ENCODE results near the gene ATP2C2.
"Not testable (repeated sequence)": the region's sequence is repeated elsewhere in the genome, so short reads cannot be mapped to it uniquely, and the experiment has no call there.

Gene ATP2C2

DNA sequence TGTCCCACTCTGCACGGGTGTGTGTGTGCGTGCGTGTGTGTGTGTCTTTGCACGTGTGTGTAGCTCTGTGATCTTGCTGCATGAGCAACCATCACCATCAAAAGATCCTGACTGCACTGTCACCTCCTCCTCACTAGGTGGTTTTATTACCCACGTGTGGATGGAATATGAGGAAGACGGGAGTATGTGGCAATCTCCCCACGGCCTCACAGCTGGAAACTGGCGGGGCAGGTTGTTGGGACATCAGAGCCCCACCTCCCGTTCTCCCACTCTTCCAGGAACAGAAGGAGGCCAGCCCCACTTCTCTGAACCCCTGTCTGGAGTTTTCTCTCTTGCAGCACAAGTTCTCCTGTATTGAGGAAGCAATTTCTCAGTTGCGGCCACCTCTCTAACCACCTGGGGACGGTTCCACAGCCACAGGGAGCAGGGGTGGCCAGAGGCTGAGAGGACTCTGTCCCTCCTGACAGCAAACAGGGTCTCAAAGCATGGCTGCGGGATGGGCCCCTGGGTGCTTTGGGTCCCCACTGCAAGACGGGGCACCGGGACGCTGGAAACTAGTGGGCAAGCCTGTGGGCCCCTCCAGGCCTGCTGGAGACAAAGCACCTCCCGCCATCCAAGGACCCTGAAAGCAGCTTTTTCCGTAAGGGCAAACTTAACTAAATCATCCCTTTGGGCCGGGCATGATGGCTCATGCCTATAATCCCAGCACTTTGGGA is 27.9 kb upstream of the ATP2C2 start:
- Histone ChIP-seq H3K4me3 (ENCODE audit: low read depth in 1 of 2, low read length in 2 of 2) (no peak overlapping the region), H3K9ac (ENCODE audit: low read depth in 1 of 2, low read length in 2 of 2) (no peak overlapping the region), H3K9me3 (ENCODE audit: control insufficient read depth in 1 of 2, low read length in 2 of 2) (peaks cover 2 to 4% of the 10 kb centered on the region in 2 donors), H3K27ac (ENCODE audit: low read depth, low read length) (no peak overlapping the region), H3K27me3 (ENCODE audit: control insufficient read depth in 1 of 2, insufficient read depth in 2 of 2, low read length in 2 of 2) (no peaks in the 10 kb centered on the region), H3K36me3 (ENCODE audit: control insufficient read depth in 1 of 2, insufficient read depth in 2 of 2, low read length in 2 of 2) (no peaks in the 10 kb centered on the region), H3K4me1 (ENCODE audit: control insufficient read depth in 1 of 2, insufficient read depth in 2 of 2, low read length in 2 of 2) (peaks cover 22% of the 10 kb centered on the region in 2 donors)

DNA sequence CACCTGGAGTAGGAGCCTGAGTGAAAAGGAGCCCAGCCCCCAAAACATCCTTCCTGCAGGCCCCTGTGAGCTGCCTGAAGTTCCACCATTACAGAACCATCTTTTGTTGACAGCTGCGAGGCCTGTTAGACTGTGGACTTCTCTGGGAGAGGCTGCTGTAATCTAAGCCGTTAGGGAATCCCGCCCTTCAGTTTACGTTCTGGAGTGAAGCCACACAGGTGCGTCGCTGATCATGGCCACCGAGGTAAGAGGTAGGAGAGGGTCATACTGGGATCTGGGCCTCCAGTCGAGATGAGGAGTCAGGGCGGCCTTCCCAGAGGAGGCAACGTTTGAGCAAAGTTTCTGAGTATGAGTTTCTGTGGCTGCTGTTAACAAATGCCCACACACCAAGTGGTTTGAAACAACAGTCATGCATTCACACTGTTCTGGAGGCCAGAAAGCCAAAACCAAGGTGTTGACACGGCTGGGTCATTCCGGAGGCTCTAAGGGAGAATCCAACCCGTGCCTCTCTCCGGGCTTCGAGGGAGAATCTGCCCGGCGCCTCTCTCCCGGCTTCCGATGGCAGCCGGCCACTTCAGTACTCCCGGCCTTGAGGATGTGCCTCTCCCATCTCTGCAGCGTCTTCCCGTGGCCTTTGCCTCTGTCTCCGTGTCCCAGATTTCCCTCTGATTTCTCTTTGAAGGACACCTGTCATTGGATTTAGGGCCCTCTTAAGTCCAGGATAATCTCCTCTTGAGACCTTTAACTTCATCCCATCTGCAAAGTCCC is 26.6 kb upstream of the ATP2C2 start:
- peaks cover 2 to 4% of the 10 kb centered on the region in 2 donors for H3K9me3 ChIP-seq (ENCODE audit: control insufficient read depth in 1 of 2, low read length in 2 of 2)
- H3K27me3 ChIP-seq (ENCODE audit: control insufficient read depth in 1 of 2, insufficient read depth in 2 of 2, low read length in 2 of 2), result no peaks in the 10 kb centered on the region
- peak overlapping the region; percentile 20 to 30 for H3K9ac ChIP-seq (ENCODE audit: low read depth in 1 of 2, low read length in 2 of 2)
- peak overlapping the region; percentile 12 to 35 for H3K4me3 ChIP-seq (ENCODE audit: low read depth in 1 of 2, low read length in 2 of 2)
- H3K27ac ChIP-seq (ENCODE audit: low read depth, low read length), result no peak overlapping the region
- no peaks in the 10 kb centered on the region for H3K36me3 ChIP-seq (ENCODE audit: control insufficient read depth in 1 of 2, insufficient read depth in 2 of 2, low read length in 2 of 2)
- H3K4me1 ChIP-seq (ENCODE audit: control insufficient read depth in 1 of 2, insufficient read depth in 2 of 2, low read length in 2 of 2), result peaks cover 22% of the 10 kb centered on the region in 2 donors

DNA sequence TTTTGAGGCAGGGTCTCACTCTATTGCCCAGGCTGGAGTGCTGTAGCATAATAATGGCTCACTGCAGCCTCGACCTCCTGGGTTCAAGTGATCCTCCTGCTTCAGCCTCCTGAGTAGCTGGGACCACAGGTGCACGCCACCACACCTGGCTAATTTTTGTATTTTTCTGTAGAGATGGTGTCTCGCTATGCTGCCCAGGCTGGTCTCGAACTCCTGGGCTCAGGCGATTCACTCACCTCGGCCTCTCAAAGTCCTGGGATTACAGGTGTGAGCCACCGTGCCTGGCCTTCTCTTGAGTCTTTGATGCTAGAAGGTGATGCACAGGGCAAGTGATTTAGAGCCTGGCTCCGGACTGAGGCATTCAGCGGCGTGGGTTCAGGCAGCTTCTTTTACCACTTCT is 24.5 kb upstream of the ATP2C2 start:
- H3K9ac ChIP-seq (ENCODE audit: low read depth in 1 of 2, low read length in 2 of 2); H3K9me3 ChIP-seq (ENCODE audit: control insufficient read depth in 1 of 2, low read length in 2 of 2); H3K4me3 ChIP-seq (ENCODE audit: low read depth in 1 of 2, low read length in 2 of 2); H3K27ac ChIP-seq (ENCODE audit: low read depth, low read length); H3K36me3 ChIP-seq (ENCODE audit: control insufficient read depth in 1 of 2, insufficient read depth in 2 of 2, low read length in 2 of 2); H3K27me3 ChIP-seq (ENCODE audit: control insufficient read depth in 1 of 2, insufficient read depth in 2 of 2, low read length in 2 of 2): not testable (repeated sequence)
- H3K4me1 ChIP-seq (ENCODE audit: control insufficient read depth in 1 of 2, insufficient read depth in 2 of 2, low read length in 2 of 2), result peaks cover 22% of the 10 kb centered on the region in 2 donors

DNA sequence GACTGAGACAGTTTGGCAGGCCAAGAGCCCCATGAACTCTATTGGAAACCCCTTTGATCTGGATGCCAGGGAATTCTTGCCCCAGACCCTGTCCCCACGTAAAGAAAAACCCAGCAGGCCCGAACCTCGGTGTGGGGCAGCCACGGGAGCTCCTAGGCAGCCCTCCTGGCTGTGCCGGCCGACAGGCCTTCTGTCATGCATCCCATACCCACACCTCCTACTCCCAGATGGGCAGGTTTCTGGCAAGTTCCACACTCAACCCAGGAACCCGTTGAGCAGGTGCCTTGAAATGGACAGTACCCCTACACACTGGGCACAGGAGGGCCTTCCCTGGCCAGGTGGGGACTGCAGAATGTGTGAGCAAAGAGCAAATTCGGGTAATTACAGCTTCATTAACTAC is 23.6 kb upstream of the ATP2C2 start:
- Histone ChIP-seq H3K27me3 (ENCODE audit: control insufficient read depth in 1 of 2, insufficient read depth in 2 of 2, low read length in 2 of 2) (no peaks in the 10 kb centered on the region), H3K9ac (ENCODE audit: low read depth in 1 of 2, low read length in 2 of 2) (no peak overlapping the region), H3K4me1 (ENCODE audit: control insufficient read depth in 1 of 2, insufficient read depth in 2 of 2, low read length in 2 of 2) (peaks cover 26 to 32% of the 10 kb centered on the region in 2 donors), H3K4me3 (ENCODE audit: low read depth in 1 of 2, low read length in 2 of 2) (no peak overlapping the region), H3K27ac (ENCODE audit: low read depth, low read length) (no peak overlapping the region), H3K9me3 (ENCODE audit: control insufficient read depth in 1 of 2, low read length in 2 of 2) (no peaks in the 10 kb centered on the region), H3K36me3 (ENCODE audit: control insufficient read depth in 1 of 2, insufficient read depth in 2 of 2, low read length in 2 of 2) (no peaks in the 10 kb centered on the region)

DNA sequence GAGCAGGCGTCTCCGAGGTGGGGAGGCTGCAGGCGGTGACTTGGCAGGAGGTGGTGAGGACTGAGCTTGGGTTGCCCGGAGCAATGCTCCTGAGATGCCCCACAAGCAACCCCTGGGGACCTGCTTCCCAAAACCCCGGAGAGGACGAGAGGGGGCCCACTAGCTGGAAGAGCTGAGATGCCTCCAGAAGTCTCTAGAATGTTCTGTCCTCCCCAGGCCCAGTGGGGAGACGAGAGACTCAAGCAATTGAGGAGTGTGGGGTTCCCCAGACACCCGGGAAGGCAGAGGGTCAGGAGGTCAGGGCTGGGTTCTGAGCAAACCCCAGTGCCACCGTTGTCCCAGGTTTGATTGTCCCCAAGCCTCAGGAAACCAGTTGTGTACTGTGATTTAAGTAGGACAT is 21.2 kb upstream of the ATP2C2 start:
- Histone ChIP-seq H3K27ac (ENCODE audit: low read depth, low read length) (no peak overlapping the region), H3K27me3 (ENCODE audit: control insufficient read depth in 1 of 2, insufficient read depth in 2 of 2, low read length in 2 of 2) (no peaks in the 10 kb centered on the region), H3K36me3 (ENCODE audit: control insufficient read depth in 1 of 2, insufficient read depth in 2 of 2, low read length in 2 of 2) (no peaks in the 10 kb centered on the region), H3K4me3 (ENCODE audit: low read depth in 1 of 2, low read length in 2 of 2) (no peak overlapping the region), H3K9ac (ENCODE audit: low read depth in 1 of 2, low read length in 2 of 2) (no peak overlapping the region), H3K9me3 (ENCODE audit: control insufficient read depth in 1 of 2, low read length in 2 of 2) (no peaks in the 10 kb centered on the region), H3K4me1 (ENCODE audit: control insufficient read depth in 1 of 2, insufficient read depth in 2 of 2, low read length in 2 of 2) (peaks cover 20 to 30% of the 10 kb centered on the region in 2 donors)

DNA sequence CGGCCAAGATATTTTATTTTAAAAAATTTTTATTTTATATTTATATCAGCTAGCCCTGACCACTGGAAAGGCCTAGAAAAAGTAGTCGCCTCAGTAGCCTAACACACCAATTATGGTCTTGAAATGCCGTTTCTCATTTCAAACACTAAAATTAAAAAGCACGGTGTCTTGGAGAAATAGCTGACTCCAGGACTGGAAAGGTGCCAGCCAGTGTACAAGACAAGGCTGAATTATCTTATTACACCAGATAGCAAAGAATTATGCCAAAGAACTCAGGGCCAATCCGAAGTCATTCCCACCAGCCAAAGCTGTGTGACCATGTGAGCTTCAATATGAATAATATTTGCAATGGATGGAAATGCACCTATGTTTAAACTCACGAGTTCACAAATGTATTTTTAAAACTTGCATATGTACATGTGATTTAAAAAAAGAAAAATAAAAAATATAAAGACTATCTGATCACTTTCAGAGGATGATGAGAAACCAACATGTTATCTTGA is 19.9 kb upstream of the ATP2C2 start:
- peaks cover 18 to 28% of the 10 kb centered on the region in 2 donors for H3K4me1 ChIP-seq (ENCODE audit: control insufficient read depth in 1 of 2, insufficient read depth in 2 of 2, low read length in 2 of 2)
- H3K27ac ChIP-seq (ENCODE audit: low read depth, low read length), result no peak overlapping the region
- H3K9me3 ChIP-seq (ENCODE audit: control insufficient read depth in 1 of 2, low read length in 2 of 2), result no peaks in the 10 kb centered on the region

DNA sequence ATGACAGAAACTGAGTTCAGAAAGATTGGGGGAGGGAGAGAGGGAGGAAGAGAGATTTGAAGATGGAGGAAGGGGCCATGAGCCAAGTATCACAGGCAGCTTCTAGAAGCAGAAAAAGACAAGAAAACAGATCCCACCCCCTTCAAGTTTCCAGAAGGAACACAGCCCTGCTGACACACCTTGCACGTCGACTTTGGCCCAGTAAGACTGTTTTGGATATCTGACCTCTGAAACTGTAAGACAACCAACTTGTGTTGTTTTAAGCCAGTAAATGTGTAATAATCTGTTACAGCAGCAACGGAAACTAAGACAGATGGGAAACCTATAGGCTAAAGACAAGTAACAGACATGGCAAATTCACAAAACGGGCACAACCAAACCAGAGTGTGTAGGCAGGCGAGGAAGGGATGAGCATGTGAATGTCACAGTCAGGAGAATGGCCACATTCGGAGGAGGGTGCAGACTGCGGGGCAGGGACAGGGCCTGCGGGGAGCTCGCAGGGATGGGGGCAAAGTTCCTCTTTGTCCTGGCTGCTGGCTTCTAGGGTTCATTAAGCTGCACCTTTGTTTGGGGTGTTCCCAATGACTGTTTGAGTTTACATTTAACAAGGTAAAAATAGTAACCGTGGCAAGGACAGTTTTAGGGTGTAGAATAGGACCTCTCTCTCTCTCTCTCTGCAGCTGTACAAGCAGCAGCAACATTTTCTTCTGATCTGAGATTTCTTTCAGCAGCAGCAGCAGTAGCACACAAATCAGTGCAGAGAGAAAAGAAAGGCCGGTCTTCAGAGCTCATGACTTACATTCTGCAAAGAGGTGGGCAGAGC is 18.3 kb upstream of the ATP2C2 start:
- peaks cover 18 to 28% of the 10 kb centered on the region in 2 donors for H3K4me1 ChIP-seq (ENCODE audit: control insufficient read depth in 1 of 2, insufficient read depth in 2 of 2, low read length in 2 of 2)
- no peaks in the 10 kb centered on the region for H3K36me3 ChIP-seq (ENCODE audit: control insufficient read depth in 1 of 2, insufficient read depth in 2 of 2, low read length in 2 of 2)
- H3K4me3 ChIP-seq (ENCODE audit: low read depth in 1 of 2, low read length in 2 of 2), result peak overlapping the region in 1 of 2 donors; percentile 40
- H3K9me3 ChIP-seq (ENCODE audit: control insufficient read depth in 1 of 2, low read length in 2 of 2), result no peaks in the 10 kb centered on the region
- H3K27me3 ChIP-seq (ENCODE audit: control insufficient read depth in 1 of 2, insufficient read depth in 2 of 2, low read length in 2 of 2), result no peaks in the 10 kb centered on the region
- peak overlapping the region; percentile 23 for H3K27ac ChIP-seq (ENCODE audit: low read depth, low read length)
- H3K9ac ChIP-seq (ENCODE audit: low read depth in 1 of 2, low read length in 2 of 2), result peak overlapping the region; percentile 20 to 32

More for the DNA sequence above, 19.9 kb upstream of the ATP2C2 start:
- H3K9ac ChIP-seq (ENCODE audit: low read depth in 1 of 2, low read length in 2 of 2), result no peak overlapping the region
- no peaks in the 10 kb centered on the region for H3K27me3 ChIP-seq (ENCODE audit: control insufficient read depth in 1 of 2, insufficient read depth in 2 of 2, low read length in 2 of 2)
- no peaks in the 10 kb centered on the region for H3K36me3 ChIP-seq (ENCODE audit: control insufficient read depth in 1 of 2, insufficient read depth in 2 of 2, low read length in 2 of 2)
- no peak overlapping the region for H3K4me3 ChIP-seq (ENCODE audit: low read depth in 1 of 2, low read length in 2 of 2)

DNA sequence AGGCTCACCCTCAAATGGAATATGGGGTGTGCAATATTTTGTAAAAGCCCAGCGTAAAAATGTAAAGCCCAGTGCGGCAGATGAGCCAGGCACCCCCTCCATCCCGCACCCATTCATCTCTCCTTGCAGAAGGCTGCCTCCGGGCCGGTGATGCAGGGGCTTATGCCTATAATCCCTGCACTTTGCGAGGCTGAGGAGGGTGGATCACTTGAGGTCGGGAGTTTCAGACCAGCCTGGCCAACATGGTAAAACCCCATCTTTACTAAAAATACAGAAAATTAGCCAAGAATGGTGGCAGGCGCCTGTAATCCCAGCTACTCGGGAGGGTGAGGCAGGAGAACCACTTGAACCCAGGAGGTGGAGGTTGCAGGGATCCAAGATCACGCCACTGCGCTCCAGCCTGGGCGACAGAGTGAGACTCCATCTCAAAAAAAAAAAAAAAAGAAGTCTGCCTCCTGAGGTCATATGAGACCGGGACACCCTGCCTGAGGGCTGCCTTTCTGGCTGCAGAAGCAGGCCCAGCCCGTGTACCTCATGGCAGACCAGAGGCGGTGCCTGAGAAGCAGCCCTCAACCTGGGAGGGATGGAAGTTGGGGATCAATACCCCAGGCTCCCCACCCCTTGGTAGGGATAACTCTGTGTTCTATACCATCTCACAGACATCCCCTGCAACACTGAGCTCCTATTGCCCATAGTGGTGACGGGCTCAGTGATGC is 17.5 kb upstream of the ATP2C2 start:
- Histone ChIP-seq H3K9me3 (ENCODE audit: control insufficient read depth in 1 of 2, low read length in 2 of 2) (no peaks in the 10 kb centered on the region), H3K27me3 (ENCODE audit: control insufficient read depth in 1 of 2, insufficient read depth in 2 of 2, low read length in 2 of 2) (no peaks in the 10 kb centered on the region), H3K36me3 (ENCODE audit: control insufficient read depth in 1 of 2, insufficient read depth in 2 of 2, low read length in 2 of 2) (no peaks in the 10 kb centered on the region), H3K27ac (ENCODE audit: low read depth, low read length) (no peak overlapping the region), H3K4me1 (ENCODE audit: control insufficient read depth in 1 of 2, insufficient read depth in 2 of 2, low read length in 2 of 2) (peaks cover 18 to 28% of the 10 kb centered on the region in 2 donors), H3K9ac (ENCODE audit: low read depth in 1 of 2, low read length in 2 of 2) (peak overlapping the region; percentile 20 to 32), H3K4me3 (ENCODE audit: low read depth in 1 of 2, low read length in 2 of 2) (no peak overlapping the region)

DNA sequence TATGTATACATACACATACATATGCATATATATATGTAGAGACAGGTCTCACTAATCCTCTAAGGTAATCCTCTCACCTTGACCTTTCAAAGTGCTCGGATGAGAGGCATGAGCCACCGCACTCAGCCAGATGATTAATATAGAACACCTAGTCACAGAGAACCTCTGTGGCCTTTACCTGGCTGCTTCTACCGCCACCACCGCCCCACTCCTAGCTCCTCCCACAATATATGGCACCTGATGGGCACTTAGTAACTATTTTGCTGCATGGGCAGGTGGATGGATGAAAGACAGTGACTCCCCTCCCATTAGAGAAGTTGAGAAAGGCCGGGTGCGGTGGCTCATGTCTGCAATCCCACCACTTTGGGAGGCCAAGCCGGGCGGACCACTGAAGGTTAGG is 16.7 kb upstream of the ATP2C2 start:
- Histone ChIP-seq H3K9ac (ENCODE audit: low read depth in 1 of 2, low read length in 2 of 2) (no peak overlapping the region), H3K4me1 (ENCODE audit: control insufficient read depth in 1 of 2, insufficient read depth in 2 of 2, low read length in 2 of 2) (peaks cover 25 to 36% of the 10 kb centered on the region in 2 donors), H3K27me3 (ENCODE audit: control insufficient read depth in 1 of 2, insufficient read depth in 2 of 2, low read length in 2 of 2) (no peaks in the 10 kb centered on the region), H3K27ac (ENCODE audit: low read depth, low read length) (no peak overlapping the region), H3K9me3 (ENCODE audit: control insufficient read depth in 1 of 2, low read length in 2 of 2) (no peaks in the 10 kb centered on the region), H3K36me3 (ENCODE audit: control insufficient read depth in 1 of 2, insufficient read depth in 2 of 2, low read length in 2 of 2) (no peaks in the 10 kb centered on the region), H3K4me3 (ENCODE audit: low read depth in 1 of 2, low read length in 2 of 2) (no peak overlapping the region)

Measured in duodenal mucosa (tissue), 2 donors.